A375 (cell line): ENCODE data around the gene FKBP6. TPM values are rescaled to one million over a fixed set of nuclear protein-coding genes. Genes with fewer than 3 reads are reported as not detected.

Experiments used
- small RNA-seq: library from RNA; depleted of rRNA; stranded (forward); fragments of <200 nt; gene quantifications from one replicate; pipeline ENCODE3, GENCODE V24; 2014
- total RNA-seq: library from RNA; depleted of rRNA; stranded (reverse); fragments of >200 nt; shearing (Covaris generic); gene quantifications from 2 replicates; pipeline ENCODE4 v1.2.3, GENCODE V29; 2014; rRNA removed

FKBP6 gene
- total RNA-seq, result not detected in 2 replicates

DNA sequence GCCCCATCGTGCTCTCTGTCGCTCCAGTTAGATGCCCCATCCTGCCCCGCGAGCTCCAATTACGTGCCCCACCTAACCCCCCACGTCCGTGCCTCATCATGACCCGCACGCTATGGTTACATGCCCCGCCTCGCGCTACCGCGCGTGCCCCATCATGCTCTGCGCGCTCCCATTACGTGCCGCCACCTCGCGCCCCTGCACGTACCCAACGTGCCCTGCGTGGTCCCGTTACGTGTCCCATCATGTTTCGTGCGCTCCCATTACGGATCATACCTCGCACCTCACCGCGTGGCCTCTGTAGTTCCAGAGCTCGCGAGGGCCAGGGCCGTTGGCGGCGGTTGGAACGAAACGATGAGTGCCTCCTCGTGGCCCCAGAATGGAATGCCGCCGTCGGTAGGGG lies at the start of gene FKBP6, which contains the start of gene TRIM50:
Gene FKBP6, plus strand, starts transcription at position 240 of the 400 bp plus-strand sequence. CDS start 268 bp downstream, outside the sequence.
Gene TRIM50, minus strand, starts transcription at position 161 of the 400 bp plus-strand sequence. CDS start 3,295 bp downstream, outside the sequence.

DNA sequence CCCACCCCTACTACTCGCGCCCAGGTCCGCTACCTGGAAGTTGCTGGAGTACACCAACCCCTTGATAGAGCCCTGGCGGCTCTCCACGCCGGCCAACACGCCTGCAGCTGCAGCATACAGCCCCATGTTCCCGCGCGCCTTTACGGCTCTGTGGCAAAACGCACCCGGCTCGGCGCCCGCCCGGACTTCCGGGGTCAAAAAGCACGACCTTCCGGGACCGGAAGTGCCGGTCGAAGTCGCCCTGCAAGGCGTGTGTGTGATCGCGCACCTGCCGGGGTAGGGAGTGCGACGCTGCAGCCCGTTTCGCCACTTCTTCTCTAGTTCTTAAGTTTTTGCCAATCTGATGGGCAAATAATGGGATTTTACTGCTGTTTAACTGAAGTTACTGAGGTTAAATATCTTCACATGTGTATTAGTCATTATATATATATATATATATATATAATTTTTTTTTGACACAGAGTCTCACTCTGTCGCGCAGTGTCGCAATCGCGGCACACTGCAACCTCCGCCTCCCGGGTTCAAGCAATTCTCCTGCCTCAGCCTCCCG lies 19.2 kb upstream of the FKBP6 start, which contains the start of gene NSUN5:
Gene NSUN5, minus strand, starts transcription at position 162 of the 550 bp plus-strand sequence. Its CDS starts 36 bp downstream, at position 126.

Small RNA genes within 50 kb of the gene (small RNA-seq; reads per million reads assigned to genes)
- gene RF00019 (not detected), gene RNU6-1080P (not detected)

Other genes with a start within 250 kb of the FKBP6 start
- not detected in 2 replicates for gene SPDYE9, start 242.1 kb upstream of the FKBP6 start, total RNA-seq
- 57.7 TPM in 2 replicates for gene NSUN5, start 19.3 kb upstream of the FKBP6 start, total RNA-seq
- not detected in 2 replicates for gene TRIM50, start 79 bp upstream of the FKBP6 start, total RNA-seq
- gene FZD9, start 105.6 kb downstream of the FKBP6 start, total RNA-seq, result 3.1 and 3.8 TPM in 2 replicates
- 62.2 and 68.6 TPM in 2 replicates for gene BAZ1B, start 194.1 kb downstream of the FKBP6 start, total RNA-seq
- 47.9 and 56.0 TPM in 2 replicates for gene BCL7B, start 229.5 kb downstream of the FKBP6 start, total RNA-seq